Natural killer cell (primary cell): ENCODE measurements around the gene RPP25L. TPM values are rescaled to one million over a fixed set of nuclear protein-coding genes. Genes with fewer than 3 reads are reported as not detected.

ENCODE experiments used
- ATAC-seq, 3 donors: fragments of 150-1000 bp in 2 of 3; fragments of 200-7000 bp in 1 of 3; cut with Tn5 transposase; 1 replicate in 1 of 3; 2 replicates in 2 of 3; pipeline ENCODE4 v1.10.0; 2021; ENCODE audit warnings: mild to moderate bottlenecking in 2 of 3, moderate library complexity in 2 of 3
- DNase-seq, 2 donors: peaks; one replicate each; pipeline versions ENCODE4 v3.0.0 to v3.0.0-alpha.2; 2013 to 2021; ENCODE audit warnings: mixed read lengths in 1 of 2
- H3K27ac ChIP-seq: one replicate; pipeline ENCODE4 v1.5.1; 2013; ENCODE audit warnings: mild to moderate bottlenecking, low read length
- H3K27me3 ChIP-seq: one replicate; pipeline ENCODE4 v1.6.1; 2013; ENCODE audit warnings: low read length; ENCODE audit not compliant: control insufficient read depth, insufficient read depth
- H3K36me3 ChIP-seq: one replicate; pipeline ENCODE4 v1.6.1; 2013; ENCODE audit warnings: low read length; ENCODE audit not compliant: control insufficient read depth, insufficient read depth
- H3K4me1 ChIP-seq: one replicate; pipeline ENCODE4 v1.6.1; 2013; ENCODE audit warnings: low read length; ENCODE audit not compliant: control insufficient read depth, insufficient read depth
- H3K4me3 ChIP-seq: one replicate; pipeline ENCODE4 v1.5.1; 2013; ENCODE audit warnings: low read length
- H3K9me3 ChIP-seq: one replicate; pipeline ENCODE4 v1.6.1; 2013; ENCODE audit warnings: low read length; ENCODE audit not compliant: control insufficient read depth, insufficient read depth
- H3K27ac Mint-ChIP-seq, 2 donors: one replicate each; pipeline ENCODE4 v1.8.0; 2022; ENCODE audit warnings: mild to moderate bottlenecking in 2 of 2, mixed read lengths in 2 of 2, moderate library complexity in 1 of 2
- H3K27me3 Mint-ChIP-seq, 2 donors: one replicate each; pipeline ENCODE4 v1.8.0; 2022; ENCODE audit warnings: low read depth in 2 of 2, mixed read lengths in 2 of 2
- H3K36me3 Mint-ChIP-seq: one replicate; pipeline ENCODE4 v1.8.0; 2022; ENCODE audit warnings: mixed read lengths
- H3K4me1 Mint-ChIP-seq, 2 donors: one replicate each; pipeline ENCODE4 v1.8.0; 2022; ENCODE audit warnings: mixed read lengths in 2 of 2
- H3K4me3 Mint-ChIP-seq: one replicate; pipeline ENCODE4 v1.8.0; 2022; ENCODE audit warnings: mild to moderate bottlenecking, moderate library complexity, mixed read lengths
- H3K9me3 Mint-ChIP-seq, 2 donors: one replicate each; pipeline ENCODE4 v1.8.0; 2022; ENCODE audit warnings: mixed read lengths in 2 of 2
- CTCF ChIP-seq: fragments of 200-600 bp; IDR thresholded peaks from one replicate; pipeline ENCODE4 v1.8.0; 2022; ENCODE audit warnings: antibody characterized with exemption
- WGBS: methylation state at CpG from one replicate; pipeline ENCODE4 v1.1.7; 2013; ENCODE audit warnings: missing lambda C conversion rate; ENCODE audit not compliant: insufficient coverage; 5-methylcytosine and 5-hydroxymethylcytosine counted together
- intact Hi-C: fragments of 100-400 bp; cut with micrococcal nuclease; formaldehyde crosslinking; loops from one replicate; pipeline ENCODE4 v1.14.2; 2022
- total RNA-seq, 4 donors: library from RNA; stranded (reverse); fragments of 120-200 nt in 1 of 4; gene quantifications; one replicate each; pipeline versions ENCODE4 v1.2.3 to v1.2.4, GENCODE V29; 2013 to 2022

Gene RPP25L
- total RNA-seq, 3 donors from 2014 or later (not counting 1 experiment from before 2014, with no cell fraction given), result 9.3 to 15.0 (median 9.8) TPM

GRCh38 chr9:34571481-34571810, 40.5 kb downstream of the RPP25L start:
- no peak for TF ChIP-seq CTCF
- Mint-ChIP-seq H3K9me3 (no peaks in the 10 kb centered on the region), H3K36me3 (no peaks in the 10 kb centered on the region), H3K27me3 (peaks cover 26 to 37% of the 10 kb centered on the region in 2 donors), H3K27ac (no peak overlapping the region), H3K4me1 (no peaks in the 10 kb centered on the region), H3K4me3 (no peak overlapping the region)
- DNase-seq, result no peak
- WGBS, result 89% methylated on average over 12 of the region's 12 CpGs
- Histone ChIP-seq H3K4me1 (no peaks in the 10 kb centered on the region), H3K4me3 (no peak overlapping the region), H3K27me3 (no peaks in the 10 kb centered on the region), H3K27ac (no peak overlapping the region), H3K36me3 (no peaks in the 10 kb centered on the region), H3K9me3 (no peaks in the 10 kb centered on the region)
- intact Hi-C loops, result no loop called here
- ATAC-seq, result no peak

DNA sequence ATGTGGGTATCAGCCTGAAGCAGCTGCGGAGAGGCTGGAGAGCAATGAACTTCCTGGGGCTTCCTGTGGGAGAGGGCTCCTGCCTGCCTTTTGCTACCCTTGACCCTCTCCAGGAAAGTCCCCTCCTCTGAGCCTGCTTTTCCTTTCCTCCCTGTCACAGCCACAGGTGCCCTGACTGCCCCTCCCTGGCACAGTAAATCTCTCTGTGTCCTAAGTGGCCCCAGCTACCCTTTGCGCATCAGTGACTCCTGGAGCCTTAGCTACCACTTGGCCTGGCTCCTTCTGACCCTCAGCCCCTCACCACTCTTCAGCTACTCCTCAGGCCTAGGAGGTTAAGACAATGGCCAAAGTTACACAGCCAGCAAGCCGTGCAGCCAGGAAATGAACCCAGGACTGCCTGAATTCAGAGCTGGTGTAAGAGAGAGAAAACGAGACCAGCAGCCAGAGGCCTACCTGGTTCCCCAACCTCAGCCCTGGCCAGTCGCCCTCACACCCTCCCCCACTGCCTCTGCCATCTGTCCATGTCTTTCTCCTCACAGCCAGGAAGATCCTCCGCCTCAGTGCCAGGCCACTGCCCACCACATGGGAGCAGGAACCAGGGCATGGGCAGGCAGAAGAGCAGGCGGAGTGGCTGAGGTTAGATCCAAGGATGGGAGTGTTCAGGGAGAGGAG, 41.0 kb downstream of the RPP25L start:
- no peak for TF ChIP-seq CTCF
- Histone ChIP-seq H3K4me1 (no peaks in the 10 kb centered on the region), H3K9me3 (no peaks in the 10 kb centered on the region), H3K36me3 (no peaks in the 10 kb centered on the region), H3K27me3 (no peaks in the 10 kb centered on the region), H3K27ac (no peak overlapping the region), H3K4me3 (no peak overlapping the region)
- no peaks in the 10 kb centered on the region for H3K4me1 Mint-ChIP-seq
- no peaks in the 10 kb centered on the region for H3K36me3 Mint-ChIP-seq
- H3K4me3 Mint-ChIP-seq, result no peak overlapping the region
- 79% methylated on average over 7 of the region's 7 CpGs for WGBS
- DNase-seq (no peak), ATAC-seq (no peak)
- H3K27me3 Mint-ChIP-seq, result peaks cover 21 to 32% of the 10 kb centered on the region in 2 donors
- H3K27ac Mint-ChIP-seq, result no peak overlapping the region
- intact Hi-C loops, result no loop called here
- no peaks in the 10 kb centered on the region for H3K9me3 Mint-ChIP-seq

DNA sequence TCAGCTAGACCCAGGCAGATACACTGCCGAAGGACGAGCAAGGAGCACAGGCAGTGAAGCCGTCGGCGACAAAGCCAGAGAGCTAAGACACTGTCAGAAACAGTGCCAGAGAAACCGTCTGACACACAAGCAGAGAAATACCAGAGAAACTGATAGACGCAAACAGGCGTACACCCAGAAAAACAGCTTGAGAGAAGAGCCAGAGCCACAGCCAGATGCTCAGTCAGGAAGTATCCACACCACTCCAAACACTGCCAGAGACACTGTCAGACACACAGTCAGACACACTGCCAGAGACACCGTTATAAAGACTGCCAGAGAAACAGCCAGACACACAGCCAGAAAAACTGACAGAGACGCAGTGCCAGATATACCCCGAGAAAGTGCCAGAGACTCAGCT, 41.5 kb downstream of the RPP25L start:
- no peaks in the 10 kb centered on the region for H3K36me3 Mint-ChIP-seq
- H3K4me1 Mint-ChIP-seq, result no peaks in the 10 kb centered on the region
- no peaks in the 10 kb centered on the region for H3K9me3 Mint-ChIP-seq
- H3K27ac Mint-ChIP-seq, result no peak overlapping the region
- 85% methylated on average over 11 of the region's 11 CpGs for WGBS
- intact Hi-C loops, result no loop called here
- no peak for TF ChIP-seq CTCF
- H3K27ac ChIP-seq, result no peak overlapping the region
- ATAC-seq, result no peak
- H3K4me3 Mint-ChIP-seq, result no peak overlapping the region
- peaks cover 18 to 28% of the 10 kb centered on the region in 2 donors for H3K27me3 Mint-ChIP-seq
- no peak overlapping the region for H3K4me3 ChIP-seq
- no peaks in the 10 kb centered on the region for H3K36me3 ChIP-seq
- H3K9me3 ChIP-seq, result no peaks in the 10 kb centered on the region
- no peaks in the 10 kb centered on the region for H3K27me3 ChIP-seq
- DNase-seq, result no peak
- H3K4me1 ChIP-seq, result no peaks in the 10 kb centered on the region

DNA sequence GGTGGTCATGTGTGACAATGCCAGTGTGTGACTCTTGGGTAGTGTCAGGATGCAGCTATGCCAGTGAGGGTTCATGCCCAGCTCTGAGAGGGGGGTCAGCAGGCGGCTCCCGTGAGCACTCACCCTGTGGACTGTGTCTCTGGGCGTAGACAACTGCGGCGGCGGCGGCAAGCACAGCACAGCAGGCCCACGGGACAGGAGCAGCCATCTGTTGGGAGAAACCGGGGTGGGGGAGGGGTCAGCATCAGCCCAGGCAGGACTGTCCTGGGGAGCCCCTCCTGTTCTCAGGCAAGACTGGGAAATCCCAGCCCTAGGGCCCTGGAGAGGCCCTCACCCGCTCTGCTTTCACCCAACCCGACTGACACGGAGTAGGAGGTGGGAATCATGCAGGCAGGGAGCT, 43.1 kb downstream of the RPP25L start:
- Histone ChIP-seq H3K36me3 (no peaks in the 10 kb centered on the region), H3K27ac (no peak overlapping the region), H3K27me3 (no peaks in the 10 kb centered on the region), H3K4me3 (no peak overlapping the region), H3K4me1 (no peaks in the 10 kb centered on the region), H3K9me3 (no peaks in the 10 kb centered on the region)
- Mint-ChIP-seq H3K9me3 (no peaks in the 10 kb centered on the region), H3K36me3 (no peaks in the 10 kb centered on the region), H3K4me1 (no peaks in the 10 kb centered on the region), H3K4me3 (no peak overlapping the region), H3K27ac (no peak overlapping the region), H3K27me3 (peaks cover 8 to 28% of the 10 kb centered on the region in 2 donors)
- TF ChIP-seq CTCF, result no peak
- intact Hi-C loops, result no loop called here
- 74% methylated on average over 12 of the region's 12 CpGs for WGBS
- no peak for DNase-seq
- ATAC-seq, result no peak
